ENCODE results near the gene UQCC3. TPM values are rescaled to one million over a fixed set of nuclear protein-coding genes. Genes with fewer than 3 reads are reported as not detected.
"Not testable (repeated sequence)": the region's sequence is repeated elsewhere in the genome, so short reads cannot be mapped to it uniquely, and the experiment has no call there.

The UQCC3 gene, protein sequence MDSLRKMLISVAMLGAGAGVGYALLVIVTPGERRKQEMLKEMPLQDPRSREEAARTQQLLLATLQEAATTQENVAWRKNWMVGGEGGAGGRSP
- 1 to 10 TPM; 3.6 to 3.7 TPM for total RNA-seq
- long read RNA-seq, donor 1, transcript UQCC3-201 (2 exons, 1,947 nt): major isoform, 6 of 7 reads
- long read RNA-seq, donor 1, partial matches to known transcripts: 0 of 7 reads
- long read RNA-seq, donor 1, other reads (novel, unspliced or antisense): 1 of 7 reads
- long read RNA-seq, donor 2, transcript UQCC3-201 (2 exons, 1,947 nt): major isoform, 7 of 10 reads
- long read RNA-seq, donor 2, partial matches to known transcripts: 0 of 10 reads
- long read RNA-seq, donor 2, other reads (novel, unspliced or antisense): 3 of 10 reads

DNA sequence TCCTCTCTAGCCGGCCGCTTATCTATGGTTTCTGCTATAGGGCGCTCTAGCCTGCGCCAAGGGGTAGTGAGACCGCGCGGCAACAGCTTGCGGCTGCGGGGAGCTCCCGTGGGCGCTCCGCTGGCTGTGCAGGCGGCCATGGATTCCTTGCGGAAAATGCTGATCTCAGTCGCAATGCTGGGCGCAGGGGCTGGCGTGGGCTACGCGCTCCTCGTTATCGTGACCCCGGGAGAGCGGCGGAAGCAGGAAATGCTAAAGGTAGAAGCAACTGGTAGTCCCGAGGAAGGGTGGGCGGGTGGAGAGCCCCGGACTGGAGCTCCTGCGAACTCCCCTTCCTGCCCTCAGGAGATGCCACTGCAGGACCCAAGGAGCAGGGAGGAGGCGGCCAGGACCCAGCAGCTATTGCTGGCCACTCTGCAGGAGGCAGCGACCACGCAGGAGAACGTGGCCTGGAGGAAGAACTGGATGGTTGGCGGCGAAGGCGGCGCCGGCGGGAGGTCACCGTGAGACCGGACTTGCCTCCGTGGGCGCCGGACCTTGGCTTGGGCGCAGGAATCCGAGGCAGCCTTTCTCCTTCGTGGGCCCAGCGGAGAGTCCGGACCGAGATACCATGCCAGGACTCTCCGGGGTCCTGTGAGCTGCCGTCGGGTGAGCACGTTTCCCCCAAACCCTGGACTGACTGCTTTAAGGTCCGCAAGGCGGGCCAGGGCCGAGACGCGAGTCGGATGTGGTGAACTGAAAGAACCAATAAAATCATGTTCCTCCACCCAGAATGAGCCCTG lies at the start of gene UQCC3, which contains the start of gene LBHD1:
Gene UQCC3, plus strand, starts transcription at position 66 of the 782 bp plus-strand sequence. Its CDS starts 73 bp downstream, at position 139.
Gene LBHD1, minus strand, starts transcription at position 660 of the 782 bp plus-strand sequence. CDS start 2,236 bp downstream, outside the sequence.
- intact Hi-C loops (cut with DNase I): no loop called here
- DNase-seq (ENCODE audit: low spot score): peak; percentile 90

DNA sequence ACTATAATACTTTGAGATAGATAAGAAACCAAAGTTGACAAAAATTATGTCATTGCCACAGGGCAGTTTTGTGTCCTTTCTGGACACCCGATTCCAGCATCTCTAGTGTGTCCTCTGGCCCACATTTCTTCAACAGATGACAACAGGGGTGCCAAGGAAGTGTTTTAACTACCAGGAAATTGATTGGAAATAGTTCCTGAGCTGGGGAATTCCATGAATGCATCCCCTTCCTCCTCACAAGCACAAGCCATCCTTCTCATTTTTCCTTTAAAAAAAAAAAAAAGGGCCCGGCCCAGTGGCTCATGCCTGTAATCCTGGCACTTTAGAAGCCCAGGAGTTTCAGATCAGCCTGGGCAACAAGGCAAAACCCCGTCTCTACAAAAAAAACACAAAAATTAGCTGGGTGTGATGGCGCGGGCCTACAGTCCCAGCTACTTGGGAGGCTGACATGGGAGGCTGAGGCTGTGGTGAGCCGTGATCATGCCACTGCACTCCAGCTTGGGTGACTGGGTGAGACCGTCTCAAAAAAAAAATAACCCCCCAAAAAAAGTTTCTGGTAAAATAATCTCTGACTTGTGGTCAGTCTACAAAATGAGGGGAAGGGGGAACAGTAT lies 48.9 kb upstream of the UQCC3 start:
- intact Hi-C loops (cut with DNase I): no loop called here
- DNase-seq (ENCODE audit: low spot score): no peak

DNA sequence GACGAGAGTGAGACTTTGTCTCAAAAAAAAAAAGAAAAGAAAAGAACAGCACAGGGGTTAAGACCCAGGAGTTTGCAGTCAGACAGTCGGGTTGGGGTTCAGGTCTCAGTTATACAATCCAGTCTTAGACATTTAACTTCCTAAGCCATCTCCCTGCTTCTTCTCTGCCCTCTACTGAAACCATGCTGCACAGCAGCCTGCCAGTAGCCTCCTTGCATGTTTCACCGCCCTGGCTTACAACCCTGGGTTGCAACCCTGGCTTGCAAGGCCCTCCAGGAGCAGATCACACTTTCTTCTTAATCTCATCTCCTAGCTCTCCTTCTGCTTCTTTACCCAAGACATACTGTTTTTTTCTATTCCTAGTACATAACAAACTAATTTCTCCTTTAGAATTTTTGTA lies 43.8 kb upstream of the UQCC3 start:
- intact Hi-C loops (cut with DNase I): no loop called here
- DNase-seq (ENCODE audit: low spot score): no peak

DNA sequence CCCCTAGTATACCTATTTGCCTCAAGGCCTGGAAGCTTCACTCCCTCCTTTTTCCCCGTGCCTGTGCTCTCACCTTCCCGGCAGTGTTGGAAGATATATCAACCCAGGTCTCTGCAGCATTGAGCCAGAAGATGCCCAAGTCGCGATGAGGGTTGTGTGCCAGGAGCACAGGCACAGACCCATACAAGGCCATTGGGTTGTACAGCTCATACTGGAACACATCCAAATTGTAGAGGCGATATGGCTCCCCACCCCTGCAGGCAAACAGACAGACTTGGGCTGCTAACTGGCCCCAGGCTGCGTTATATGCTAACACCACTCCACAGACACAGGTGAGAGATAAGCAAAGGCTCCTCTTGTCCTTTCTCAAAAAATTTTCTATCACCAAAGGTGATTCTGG lies 39.0 kb upstream of the UQCC3 start:
- DNase-seq (ENCODE audit: low spot score): no peak
- intact Hi-C loops (cut with DNase I): no loop called here

DNA sequence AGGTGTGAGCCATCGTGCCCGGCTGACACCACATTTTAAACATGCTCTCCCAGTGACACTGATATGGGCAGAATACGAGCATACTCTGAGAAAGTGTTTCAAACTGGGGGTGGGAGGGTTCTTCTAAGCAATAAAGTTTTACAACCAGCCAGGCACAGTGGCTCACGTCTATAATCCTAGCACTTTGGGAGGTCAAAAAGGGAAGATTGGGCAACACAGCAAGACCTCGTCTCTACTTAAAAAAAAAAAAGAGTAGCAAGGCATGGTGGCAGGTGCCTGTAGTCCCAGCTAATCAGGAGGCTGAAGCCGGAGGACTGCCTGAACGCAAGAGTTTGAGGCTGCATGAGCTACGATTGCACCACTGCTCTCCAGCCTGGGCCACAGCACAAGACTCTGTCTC lies 27.3 kb upstream of the UQCC3 start:
- DNase-seq (ENCODE audit: low spot score): no peak
- intact Hi-C loops (cut with DNase I): no loop called here

DNA sequence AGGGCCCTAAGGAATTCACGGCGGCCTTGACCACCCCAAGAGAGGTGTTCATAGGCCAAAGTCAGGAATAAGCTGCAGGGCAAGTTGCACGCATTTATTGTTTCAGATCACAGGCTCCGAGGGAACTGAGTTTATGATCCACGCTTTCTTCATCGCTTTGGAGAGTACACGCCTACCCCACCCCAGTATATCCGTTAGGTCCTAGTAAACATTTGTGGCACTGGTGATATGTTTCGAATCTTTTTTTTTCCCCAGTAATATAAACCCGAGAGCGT lies 25.9 kb upstream of the UQCC3 start:
- no peak for DNase-seq (ENCODE audit: low spot score)
- intact Hi-C loops (cut with DNase I): no loop called here

DNA sequence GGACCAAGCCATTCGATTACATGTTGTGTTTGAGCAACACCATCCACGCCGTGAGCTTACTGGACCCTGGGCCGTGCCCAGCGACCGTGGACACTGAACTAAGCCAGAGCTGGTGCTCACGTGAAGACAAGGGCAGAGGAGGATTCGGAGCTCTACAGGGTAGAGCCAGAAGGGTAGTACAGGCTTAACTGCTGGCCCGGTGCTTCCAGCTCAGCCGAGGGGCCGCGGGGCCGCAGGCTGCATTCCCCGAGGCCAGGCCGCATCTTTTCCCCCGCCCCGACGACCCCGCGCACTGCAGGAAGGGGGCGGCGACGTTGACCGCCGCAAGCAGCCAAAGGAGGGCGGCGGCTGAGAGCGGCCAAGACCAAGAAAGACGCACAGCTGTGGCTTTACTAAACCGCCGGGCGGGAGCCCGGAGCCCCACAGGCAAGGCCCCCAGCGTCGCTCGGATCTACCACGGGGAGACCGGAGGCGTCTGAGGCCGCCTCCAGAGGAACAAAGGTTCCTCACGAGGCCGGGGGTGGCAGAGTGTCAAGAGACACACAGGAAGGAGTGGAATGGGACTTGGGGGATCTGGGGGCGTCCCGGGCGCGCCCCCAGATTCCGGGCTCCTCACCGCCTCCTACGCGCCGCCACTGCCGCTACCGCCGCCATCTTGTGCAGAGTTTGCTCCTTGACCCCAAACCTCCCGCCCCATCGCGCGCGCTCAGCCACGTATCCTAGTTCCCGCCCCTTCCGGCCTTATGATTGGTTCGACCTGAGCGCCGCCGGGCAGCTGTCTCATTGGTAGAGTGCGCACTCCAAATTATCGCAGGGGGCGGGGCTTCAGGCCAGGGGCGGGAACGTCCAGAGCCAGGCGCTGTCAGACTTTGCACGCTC lies 25.3 kb upstream of the UQCC3 start, which contains the start of gene GANAB:
Gene GANAB, minus strand, starts transcription at position 668 of the 879 bp plus-strand sequence. Its CDS starts 14 bp downstream, at position 654.
- DNase-seq (ENCODE audit: low spot score): peak; percentile 100
- intact Hi-C loops (cut with DNase I): no loop called here

DNA sequence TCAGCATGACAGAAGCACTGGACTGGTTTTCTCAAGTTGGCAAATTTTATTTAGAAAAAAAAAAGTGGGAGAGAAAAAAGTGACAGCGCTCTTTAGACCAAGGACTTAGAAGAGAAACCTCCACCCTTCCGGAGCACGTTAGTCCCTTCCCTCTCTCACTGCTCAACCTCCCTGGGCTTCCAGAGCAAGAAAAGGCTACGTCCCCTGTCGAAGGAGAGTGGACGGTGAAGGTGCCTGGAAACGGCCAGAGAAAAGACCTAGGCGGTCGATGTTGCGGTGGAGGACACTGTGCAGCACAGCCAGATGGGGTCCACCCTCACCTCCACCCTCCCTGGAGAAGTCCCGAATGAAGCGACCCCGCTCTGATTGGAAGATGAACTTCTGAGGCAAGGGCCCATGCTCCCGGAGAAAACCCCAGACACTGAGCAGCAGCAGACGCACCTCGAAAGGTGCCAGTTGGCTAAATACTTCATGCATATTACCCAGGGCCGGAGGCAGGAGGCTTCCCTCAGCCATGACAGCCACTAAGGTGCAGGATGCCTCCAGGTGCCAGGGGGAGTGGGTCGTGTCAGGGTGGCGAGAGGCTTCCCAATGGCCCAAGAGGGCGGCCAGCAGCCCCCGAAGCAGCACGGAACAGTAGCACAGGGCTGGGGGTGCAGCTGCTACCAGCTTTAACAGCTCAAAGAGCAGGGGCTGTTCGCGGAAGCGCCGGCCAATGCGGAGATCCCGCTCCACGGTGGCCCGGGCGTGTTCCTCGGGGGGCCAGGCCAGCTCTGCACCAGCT lies 24.5 kb upstream of the UQCC3 start:
- DNase-seq (ENCODE audit: low spot score): no peak
- intact Hi-C loops (cut with DNase I): no loop called here

DNA sequence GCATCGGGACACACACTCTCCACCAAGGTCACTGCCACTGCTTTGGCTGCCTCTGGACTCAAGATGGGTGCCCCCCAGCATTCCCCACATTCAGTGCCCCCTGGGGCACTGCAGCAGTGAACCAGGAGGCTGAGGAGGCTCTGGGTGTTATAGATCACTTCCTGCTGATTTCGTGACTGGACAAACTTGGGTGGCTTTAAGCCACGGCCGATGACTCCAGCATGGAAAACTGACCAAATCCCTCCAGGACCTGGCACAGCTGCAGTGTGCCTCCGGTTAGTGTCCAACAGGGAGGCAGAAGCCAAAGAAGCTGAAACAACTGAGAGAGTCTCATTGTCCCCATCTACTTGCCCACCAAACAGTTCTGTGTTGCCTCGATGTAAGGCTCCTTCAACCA lies 23.9 kb upstream of the UQCC3 start:
- DNase-seq (ENCODE audit: low spot score): no peak
- intact Hi-C loops (cut with DNase I): no loop called here

DNA sequence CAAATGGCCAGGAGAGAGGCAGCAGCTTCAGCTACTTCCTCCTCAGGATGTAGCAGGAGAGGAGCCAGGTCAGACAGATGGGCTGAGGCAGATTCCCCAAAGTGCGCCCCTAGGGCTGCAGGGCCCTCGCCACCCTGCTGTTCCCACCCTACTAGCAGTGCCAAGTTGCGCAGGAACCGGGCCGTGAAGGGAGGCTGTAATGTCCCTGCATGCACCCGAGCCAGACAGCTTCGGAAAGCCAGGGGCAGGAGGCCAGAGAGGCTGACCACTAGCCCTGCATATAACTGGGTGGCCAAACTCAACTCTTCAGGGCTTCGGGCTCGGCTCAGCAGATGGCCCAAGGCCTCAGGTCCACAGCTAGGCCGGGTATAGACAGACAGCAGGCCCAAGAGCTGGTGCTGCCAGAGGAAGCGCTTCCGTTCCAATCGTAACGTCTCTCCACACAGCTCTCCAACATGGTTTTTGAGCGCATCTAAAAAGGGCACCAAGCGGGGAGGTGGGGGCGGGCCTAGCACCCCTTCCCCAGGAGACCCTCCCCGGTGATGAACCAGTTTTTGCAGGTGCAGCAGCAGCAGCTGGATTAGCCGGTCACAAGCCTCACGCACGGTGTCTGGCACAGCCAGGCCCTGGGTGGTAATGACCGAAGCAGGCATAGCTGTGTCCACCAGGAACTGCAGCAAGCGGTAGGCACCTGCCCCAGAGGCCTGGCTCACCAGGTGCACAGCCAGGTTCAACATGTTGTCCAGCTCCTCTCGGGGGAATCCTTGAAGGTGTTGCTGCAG lies 23.1 kb upstream of the UQCC3 start:
- intact Hi-C loops (cut with DNase I): no loop called here
- DNase-seq (ENCODE audit: low spot score): no peak

DNA sequence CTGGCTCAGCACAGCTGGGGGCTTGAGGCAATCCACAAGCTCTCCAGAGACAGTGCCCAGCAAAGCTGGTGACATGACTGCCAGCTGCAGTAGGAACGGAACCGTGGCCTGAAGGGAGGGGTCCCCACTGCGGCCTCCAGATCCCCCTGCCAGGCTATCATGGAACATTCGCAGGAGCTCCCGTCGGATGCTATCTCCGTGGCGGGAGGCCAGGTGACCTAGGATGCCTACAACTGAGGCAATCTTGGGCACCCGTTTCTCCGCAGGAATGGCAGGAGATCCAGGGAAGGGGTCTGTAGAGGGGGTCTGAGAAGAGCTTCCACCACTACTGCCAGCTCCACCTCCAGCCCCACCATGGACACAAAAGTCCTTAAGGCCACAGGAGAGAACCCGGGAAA lies 22.5 kb upstream of the UQCC3 start:
- no peak for DNase-seq (ENCODE audit: low spot score)
- intact Hi-C loops (cut with DNase I): no loop called here

DNA sequence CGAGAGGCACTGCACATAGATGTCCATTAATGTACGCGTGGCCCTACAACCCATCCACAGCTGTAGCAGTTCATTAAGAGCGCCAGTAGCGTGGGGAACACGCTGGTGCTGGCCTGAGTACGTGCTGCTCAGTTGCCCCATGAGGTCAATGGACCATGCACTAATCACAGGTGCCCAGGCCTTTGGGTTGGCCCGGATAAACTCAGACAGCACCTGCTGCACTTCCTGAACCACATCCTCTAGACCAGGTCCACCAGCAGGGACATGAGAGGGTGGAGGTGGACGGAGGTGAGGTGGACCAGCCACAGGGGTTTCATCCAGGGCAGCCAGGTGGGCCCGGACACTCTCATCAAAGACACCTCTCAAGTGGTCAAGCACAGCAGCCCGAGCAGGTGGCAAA lies 22.0 kb upstream of the UQCC3 start:
- no peak for DNase-seq (ENCODE audit: low spot score)
- intact Hi-C loops (cut with DNase I): no loop called here

DNA sequence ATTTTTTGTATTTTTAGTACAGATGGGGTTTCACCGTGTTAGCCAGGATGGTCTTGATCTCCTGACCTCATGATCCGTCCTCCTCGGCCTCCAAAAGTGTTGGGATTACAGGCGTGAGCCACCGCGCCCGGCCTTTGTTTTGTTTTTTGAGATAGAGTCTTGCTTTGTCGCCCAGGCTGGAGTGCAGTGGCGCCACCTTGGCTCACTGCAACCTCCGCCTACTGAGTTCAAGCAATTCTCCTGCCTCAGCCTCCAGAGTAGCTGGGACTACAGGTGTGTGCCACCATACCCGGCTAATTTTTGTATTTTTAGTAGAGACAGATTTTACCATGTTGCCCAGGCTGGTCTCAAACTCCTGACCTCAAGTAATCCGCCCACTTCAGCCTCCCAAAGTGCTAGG lies 21.2 kb upstream of the UQCC3 start:
- DNase-seq (ENCODE audit: low spot score); intact Hi-C loops (cut with DNase I): not testable (repeated sequence)

DNA sequence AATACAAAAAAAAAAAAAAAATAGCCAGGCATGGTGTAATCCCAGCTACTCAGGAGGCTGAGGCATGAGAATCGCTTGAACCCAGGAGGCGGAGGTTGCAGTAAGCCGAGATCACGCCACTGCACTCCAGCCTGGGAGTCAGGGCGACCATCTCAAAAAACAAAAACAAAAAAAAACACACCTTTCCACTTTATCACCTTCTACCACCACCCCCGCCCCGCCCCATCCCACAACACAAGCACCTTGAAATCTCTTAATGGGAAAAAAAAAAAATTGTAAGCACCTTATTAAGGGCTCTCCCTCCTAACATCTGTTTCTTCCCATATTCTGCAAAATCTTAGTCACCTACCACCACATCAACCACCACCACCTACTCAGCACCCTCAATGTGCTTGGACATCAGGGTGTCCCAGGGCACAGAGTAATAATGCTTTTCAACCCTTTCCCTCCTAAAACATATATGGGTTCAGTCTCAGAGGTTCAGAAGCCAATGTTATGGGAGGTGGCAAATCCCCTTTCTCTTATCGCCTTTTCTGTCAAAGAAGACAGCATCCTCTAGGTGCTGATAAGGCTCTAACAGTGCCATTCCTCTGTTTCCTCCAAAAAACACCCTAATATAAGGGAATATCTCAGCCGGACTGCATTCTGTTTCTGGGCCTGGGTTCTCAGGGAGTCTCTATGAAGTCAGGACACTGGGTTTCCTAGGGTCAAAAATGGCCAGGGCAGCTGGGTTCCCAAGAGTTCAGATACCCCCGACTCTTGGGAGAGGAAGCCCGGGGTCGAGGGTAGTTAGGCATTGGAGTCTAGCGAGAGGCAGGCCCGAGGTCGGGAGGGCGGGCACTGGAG lies 19.1 kb upstream of the UQCC3 start:
- no peak for DNase-seq (ENCODE audit: low spot score)
- intact Hi-C loops (cut with DNase I): no loop called here

DNA sequence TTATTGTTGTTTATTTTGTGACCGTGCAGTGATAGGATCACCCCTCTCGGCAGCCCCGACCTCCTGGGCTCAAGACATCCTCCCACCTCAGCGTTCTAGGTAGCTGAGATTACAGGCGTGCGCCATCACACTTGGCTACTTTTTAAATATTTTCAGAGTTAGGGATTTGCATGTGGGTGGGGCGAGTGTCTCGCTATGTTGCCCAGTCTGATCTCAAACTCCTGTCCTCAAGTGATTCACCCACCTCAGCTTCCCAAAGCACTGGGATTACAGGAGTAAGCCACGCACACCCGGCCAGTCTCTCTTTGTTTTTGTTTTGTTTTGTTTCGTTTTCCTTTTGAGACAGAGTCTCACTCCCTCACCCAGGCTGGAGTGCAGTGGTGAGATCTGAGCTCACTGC lies 17.2 kb upstream of the UQCC3 start:
- intact Hi-C loops (cut with DNase I): no loop called here
- DNase-seq (ENCODE audit: low spot score): no peak

DNA sequence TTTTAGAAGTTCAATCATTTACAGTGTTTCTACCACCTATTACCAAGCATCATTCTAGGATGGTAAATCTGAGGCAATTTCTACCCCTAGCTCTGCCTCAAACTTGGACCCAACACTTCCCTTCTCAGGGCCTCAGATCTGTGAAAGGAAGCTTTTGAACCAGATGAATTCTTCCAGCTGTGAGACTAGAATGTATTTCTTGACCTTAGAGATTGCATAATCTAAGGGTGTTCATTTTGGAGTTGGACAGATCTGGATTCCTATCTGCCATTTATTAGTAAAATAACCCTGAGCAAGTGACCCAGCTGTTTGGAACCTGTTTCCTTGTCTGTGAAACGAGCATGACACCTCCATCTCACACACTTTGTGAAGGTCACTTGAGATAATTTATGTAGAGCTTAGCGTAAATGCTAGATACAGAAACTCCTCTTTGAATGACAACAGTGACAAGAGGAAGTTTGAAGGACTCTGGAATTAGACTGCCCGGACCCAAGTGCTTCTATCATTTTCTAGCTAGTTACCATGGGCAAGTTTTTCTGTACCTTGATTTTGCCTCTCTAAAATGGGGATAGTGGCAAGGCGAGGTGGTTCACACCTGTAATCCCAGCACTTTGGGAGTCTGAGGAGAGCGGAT lies 14.6 kb upstream of the UQCC3 start:
- DNase-seq (ENCODE audit: low spot score): no peak
- intact Hi-C loops (cut with DNase I): no loop called here

All from posterior vena cava (tissue), 2 donors.